ENCODE measurements around the gene ZMYM4.
"Not testable (repeated sequence)": the region's sequence is repeated elsewhere in the genome, so short reads cannot be mapped to it uniquely, and the experiment has no call there.

The ZMYM4 gene

DNA sequence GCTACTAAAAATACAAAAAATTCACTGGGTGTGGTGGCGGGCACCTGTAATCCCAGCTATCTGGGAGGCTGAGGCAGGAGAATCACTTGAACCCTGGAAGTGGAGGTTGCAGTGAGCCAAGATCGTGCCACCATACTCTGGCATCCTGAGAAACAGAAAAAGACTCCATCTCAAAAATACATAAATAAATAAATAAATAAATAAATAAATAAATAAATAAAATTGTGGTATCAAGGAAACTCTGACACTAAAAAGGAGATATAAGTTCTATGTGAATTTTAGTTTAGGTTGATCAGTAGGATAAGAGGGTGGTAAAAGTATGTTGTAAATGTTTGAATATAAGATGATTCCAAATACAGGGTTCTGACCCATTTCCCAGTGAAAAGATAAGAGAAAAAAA is 63.1 kb downstream of the ZMYM4 start:
- not testable (repeated sequence) for DNase-seq

DNA sequence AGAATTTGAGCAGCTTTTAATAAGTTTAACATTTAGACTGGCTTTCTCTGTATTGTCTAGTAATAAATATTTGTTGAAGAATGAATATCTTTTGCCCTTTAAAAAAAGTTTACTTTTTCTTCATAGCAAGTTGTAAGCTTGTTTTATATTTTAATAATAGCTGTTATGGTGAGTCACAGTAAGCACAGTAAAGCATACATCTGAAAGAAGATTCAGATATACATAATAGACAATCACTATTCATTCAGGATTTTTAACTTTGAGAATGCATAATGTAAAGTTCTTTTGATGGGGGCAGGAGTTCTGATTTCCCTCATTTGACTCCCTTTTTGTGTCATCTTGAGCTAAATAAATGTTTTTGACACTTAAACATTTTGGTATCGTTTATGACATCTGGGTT is 66.0 kb downstream of the ZMYM4 start:
- no peak for DNase-seq

DNA sequence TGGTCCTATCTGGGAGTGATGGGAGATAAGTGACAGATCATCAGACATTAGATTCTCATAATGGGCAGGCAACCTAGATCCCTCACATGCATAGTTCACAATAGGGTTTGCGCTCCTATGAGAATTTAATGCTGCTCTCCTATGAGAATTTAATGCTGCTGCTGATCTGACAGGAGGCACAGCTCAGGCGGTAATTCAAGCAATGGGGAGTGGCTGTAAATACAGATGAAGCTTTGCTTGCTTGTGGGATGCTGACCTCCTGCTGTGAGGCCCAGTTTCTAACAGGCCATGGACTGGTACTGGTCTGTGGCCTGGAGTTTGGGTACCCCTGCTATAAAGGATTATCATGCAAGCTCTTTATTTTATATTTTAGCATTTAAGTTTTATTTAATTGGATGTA is 72.0 kb downstream of the ZMYM4 start:
- no peak for DNase-seq

DNA sequence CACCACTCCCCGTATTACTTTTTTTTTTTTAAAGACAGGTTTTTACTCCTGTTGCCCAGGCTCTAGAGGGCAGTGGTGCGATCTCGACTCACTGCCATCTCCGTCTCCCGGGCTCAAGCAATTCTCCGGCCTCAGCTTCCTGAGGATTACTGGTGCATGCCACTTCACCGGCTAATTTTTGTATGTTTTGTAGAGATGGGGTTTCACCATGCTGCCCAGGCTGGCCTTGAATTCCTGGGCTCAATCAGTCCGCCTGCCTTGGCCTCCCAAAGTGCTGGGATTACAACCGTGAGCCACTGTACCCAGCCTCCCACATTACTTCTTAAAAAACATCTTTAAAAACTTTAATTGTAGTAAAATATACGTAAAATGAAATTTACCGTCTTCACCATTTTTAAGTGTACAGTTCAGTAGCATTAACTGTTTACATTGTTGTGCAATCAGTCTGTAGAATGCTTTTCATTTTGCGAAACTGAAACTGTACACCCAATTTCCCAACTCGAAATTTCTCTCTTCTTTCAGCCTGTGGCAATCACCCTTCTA is 77.0 kb downstream of the ZMYM4 start:
- no peak for DNase-seq

DNA sequence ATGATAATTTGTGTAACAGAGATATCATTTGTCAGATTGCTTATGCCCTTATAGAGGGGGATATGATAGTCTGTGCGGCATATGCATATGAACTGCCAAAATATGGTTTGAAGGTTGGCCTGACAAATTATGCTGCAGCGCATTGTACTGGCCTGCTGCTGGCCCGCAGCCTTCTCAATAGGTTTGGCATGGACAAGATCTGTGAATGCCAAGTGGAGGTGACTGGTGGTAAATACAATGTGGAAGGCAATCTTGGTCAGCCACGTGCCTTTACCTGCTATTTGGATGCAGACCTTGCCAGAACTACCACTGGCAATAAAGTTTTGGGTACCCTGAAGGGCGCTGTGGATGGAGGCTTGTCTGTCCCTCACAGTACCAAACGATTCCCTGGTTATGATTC is 82.4 kb downstream of the ZMYM4 start:
- DNase-seq = no peak

DNA sequence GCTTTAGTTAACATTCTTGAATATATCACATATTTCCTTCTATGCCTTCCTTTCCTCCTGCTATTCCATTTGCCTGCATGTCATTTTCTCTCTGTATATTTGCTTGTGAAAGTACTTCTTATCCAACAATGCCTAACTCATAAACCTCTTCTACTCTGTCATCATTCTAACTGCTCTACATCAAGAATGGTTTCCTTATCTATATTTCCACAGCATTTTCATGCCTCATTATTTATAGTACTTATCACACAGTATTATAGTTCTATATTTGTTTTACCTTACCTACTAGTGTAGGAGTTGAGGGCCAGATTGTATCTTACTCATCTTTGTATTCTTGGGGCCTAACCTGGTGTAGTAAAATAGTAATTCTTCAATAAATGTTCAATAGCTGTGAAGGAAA is 91.5 kb downstream of the ZMYM4 start:
- DNase-seq = no peak

DNA sequence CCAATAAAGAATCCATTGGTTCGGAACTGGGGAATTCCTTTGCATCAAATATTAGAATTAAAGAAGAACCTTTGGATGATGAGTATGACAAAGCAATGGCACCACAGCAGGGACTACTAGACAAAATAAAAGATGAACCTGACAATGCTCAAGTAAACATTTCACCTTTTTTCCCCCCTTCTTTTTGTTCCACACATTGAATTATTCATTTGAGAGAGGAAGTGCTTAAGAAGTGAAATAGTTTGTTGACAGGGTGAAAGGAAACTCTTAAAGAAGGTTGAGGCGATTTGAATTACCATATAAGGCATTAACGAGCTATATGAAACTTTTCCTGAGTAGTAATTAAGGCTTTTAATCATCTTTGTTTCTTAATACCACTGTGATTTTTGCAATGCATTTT is 93.1 kb downstream of the ZMYM4 start:
- DNase-seq = no peak

DNA sequence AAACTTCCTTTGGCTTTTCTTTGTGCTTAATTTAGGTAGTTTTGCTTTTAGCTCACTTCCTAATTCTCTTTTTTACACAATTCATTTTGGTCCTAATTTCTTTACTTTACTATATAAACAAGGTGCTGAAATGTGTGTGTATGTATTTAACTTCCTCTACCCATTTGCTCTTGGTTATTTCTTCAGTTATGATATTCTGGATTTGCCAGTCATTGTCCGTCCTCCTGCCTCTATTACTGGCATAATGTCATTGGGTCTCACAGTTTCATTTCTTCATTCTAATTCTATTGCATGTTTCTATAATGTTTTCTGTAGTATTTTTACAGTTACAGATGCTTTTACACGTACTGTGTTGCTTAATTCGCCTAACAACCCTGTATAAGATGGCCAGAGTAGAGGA is 96.2 kb downstream of the ZMYM4 start:
- DNase-seq = no peak

DNA sequence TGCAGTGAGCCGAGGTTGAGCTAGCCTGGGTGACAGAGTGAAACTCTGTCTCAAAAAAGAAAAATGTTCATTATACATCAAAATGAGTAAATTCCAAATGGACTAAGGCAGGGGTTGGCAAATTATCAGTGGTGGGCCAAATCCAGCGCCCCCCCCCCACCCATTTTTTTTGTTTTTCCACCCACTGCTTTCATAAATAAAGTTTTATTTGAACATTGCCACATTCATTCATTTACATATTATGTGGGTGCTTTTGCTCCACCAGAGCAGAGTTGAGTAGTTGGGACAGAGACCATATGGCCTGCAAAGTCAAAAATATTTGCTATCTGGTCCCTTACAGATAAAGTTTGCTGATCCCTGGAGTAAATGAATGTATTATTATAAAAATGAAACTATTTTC is 99.4 kb downstream of the ZMYM4 start:
- no peak for DNase-seq

DNA sequence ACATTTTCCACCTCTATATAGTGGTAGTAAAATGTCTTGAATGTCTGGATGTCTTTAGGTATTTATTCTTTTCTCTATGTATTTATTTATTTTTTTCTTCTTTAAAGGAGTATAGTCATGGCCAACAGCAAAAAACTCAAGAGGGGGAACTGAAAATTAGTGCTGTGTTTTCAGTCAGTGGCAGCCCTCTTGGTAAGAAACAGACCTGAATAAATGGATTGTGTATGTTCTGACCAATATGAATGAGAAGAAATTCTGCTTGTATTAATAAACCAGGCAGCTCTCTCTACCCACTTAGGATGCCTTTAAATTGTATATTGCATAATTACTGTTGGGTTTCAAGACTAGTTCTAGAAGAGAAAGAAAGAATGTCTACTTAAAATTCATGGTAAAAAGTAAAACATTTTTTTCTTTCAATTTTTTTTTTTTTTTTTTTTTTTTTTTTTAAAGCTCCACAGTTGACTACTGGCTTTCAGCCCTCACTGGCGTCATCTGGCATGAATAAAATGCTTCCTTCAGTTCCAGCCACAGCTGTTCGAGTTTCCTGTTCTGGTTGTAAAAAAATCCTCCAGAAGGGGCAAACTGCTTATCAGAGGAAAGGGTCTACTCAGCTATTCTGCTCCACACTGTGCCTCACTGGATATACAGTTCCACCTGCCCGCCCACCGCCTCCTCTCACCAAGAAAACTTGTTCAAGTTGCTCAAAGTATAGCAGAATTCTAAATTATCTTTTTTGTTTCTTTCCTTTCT is 101.6 kb downstream of the ZMYM4 start:
- no peak for DNase-seq

DNA sequence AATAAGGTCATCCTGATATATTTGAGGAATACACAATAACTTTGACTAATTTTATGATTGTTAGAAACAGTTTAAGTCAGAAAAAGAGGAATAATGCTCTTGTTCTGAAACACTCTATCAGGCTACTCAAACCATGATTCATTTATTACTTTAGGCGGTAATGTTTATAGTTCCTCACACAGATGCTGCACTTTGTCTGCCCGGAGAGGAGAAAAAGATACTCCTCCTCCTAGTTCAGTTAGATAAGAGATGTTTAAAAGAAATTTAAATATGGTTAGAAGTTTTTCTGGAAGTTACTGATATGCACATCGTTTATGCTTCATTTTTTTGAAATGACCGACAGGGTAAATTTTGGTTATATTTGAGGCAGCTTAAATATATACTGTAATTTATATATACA is 103.0 kb downstream of the ZMYM4 start:
- no peak for DNase-seq

DNA sequence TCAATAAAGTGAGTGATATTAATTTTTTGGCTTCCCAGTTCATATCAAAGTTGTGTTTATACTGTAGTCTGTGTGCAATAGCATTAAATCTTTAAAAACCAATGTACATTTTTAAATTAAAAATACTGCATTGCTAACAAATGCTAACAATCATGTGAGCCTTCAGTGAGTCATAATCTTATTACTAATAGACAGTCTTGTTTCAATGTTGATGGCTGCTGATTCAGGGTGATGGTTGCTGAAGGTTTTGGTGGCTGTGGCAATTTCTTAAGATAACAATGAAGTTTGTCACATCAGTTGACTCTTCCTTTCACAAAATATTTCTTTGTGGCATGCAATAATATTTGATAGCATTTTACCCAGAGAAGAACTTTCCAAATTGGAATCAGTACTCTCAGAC is 109.0 kb downstream of the ZMYM4 start:
- DNase-seq = no peak

DNA sequence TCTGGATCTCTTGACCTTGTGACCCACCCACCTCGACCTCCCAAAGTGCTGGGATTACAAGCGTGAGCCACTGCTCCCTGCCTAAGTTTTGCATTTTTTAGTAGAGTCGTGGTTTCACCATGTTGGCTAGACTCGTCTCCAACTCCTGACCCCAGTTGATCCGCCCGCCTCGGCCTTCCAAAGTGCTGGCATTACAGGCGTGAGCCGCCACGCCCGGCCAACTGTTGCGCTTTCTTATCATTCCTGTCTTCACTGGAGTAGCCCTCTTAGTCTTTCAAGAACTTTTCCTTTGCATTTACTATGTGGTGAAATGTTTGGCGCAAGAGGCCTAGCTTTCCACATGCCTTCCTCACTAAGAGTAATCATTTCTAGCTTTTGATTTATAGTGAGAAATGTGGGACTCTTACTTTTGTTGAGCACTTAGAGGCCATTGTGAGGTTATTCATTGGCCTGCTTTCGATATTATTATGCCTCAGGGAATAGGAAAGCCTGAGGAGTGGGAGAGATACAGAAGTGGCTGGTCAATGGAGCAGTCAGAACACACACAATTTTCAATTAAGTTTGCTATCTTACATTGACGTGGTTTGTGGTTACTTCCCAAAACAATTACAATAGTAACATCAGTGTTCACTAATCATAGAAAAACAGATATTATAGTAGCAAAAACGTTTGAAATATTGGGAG is 111.0 kb downstream of the ZMYM4 start:
- no peak for DNase-seq

DNA sequence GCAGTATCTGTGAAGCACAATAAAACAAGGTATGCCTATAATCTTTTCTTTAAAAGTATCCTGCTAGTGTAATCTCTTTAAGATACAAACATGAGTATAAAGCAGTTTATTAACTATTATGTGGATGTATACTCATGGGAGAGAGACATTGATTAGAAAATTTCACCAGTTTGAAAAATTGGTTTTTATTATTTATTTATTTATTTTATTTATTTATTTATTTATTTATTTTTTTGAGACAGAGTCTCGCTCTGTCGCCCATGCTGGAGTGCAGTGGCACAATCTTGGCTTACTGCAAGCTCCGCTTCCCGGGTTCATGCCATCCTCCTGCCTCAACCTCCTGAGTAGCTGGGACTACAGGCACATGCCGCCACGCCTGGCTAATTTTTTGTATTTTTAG is 111.6 kb downstream of the ZMYM4 start:
- DNase-seq = not testable (repeated sequence)

DNA sequence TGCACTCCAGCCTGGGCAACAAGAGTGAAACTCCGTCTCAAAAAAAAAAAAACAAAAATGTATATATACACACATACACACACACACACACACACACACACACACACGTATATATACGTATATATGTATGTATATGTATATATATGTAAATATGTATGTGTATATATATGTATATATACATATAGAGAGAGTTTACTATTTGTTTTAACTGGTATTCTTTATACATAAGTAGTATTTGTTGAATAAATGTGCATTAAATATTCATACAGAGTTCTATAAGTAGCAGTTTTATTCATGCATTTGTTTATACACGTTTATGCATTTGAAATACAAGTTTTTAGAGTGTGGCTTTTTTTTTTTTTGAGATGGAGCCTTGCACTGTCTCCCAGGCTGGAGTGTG is 113.6 kb downstream of the ZMYM4 start:
- no peak for DNase-seq

DNA sequence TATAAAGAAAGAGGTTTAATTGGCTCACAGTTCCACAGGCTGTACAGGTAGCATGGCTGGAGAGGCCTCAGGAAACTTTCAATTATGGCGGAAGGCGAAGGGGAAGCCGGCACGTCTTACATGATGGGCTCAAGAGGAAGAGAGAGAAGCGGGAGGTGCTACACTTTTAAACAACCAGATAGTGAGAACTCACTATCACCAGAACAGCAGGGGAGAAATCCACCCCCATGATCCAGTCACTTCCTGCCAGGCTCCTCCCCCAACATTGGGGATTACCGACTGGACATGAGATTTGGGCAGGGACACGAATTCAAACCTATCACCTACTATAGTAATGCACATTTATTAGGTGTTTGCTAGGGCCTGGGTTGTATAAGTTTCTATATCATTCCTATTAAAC is 117.8 kb downstream of the ZMYM4 start:
- no peak for DNase-seq

DNA sequence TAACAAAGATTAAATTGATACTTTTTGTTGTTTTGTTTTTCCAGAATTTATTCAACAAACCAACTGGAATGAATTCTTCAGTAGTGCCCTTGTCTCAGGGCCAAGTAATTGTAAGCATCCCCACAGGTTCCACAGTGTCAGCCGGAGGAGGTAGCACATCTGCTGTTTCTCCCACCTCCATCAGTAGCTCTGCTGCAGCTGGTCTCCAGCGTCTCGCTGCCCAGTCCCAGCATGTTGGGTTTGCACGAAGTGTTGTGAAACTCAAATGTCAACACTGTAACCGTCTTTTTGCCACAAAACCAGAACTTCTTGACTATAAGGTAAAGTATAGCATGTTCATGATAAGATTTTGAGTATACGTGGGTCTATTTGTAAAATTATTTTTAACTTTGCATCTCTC is 118.5 kb downstream of the ZMYM4 start:
- no peak for DNase-seq

DNA sequence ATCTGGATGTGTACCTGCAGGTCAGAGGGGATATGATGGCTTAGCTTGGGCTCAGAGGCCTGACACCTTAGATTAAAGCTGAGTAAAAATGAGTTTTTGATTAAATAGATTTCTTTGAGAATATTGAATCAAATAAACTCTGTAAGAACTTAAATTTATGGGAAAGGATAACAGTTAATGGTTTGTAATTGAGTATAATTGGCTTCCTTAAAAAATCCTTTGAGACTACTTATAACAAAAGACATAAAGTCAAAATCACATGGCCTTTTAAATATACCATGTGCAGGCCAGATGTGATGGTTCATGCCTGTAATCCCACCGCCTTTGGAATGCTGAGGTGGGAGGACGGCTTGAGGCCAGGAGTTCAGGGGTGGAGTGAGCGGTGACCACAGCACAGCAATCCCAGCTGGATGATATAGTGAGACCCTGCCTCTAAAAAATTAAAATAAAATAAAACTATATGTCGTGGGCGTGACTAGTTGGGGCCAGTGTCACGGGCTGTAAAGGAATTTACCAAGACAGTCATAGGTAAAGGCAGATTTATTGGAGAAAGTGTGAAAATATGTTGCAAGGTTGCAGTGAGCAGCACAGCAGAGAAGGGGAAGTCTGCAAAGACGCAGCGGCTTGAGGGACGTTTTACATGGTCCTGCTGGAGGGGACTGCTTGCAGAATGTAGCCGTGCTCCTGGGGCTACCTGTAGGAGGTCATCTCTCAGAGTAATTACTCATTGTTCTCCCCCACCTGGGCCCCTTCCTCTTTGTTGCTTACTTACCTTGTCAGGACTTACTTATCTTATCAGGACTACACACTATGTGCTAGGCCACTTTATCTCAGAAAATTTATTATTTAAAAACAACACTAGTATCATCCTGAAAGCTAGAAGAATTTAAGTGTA is 122.3 kb downstream of the ZMYM4 start:
- DNase-seq = no peak

DNA sequence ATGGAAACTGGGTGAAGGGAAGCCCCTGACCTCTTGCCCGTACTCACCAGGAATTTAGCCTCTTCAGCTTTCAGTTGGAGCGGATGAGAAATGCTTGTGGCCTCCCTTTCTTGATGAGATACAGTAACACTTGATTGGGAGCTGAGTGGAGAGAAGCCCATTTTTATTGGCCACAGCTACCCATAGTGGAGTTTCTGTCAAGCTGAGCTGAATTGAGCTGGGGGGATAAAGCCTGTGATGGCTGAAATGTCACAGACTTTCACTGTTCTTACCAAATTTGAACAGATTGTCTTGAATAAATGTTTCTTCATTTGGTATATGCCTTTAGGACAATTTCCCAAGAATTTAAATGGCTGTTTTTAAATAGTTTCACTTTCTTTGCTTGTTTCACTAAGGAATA is 125.9 kb downstream of the ZMYM4 start:
- no peak for DNase-seq

DNA sequence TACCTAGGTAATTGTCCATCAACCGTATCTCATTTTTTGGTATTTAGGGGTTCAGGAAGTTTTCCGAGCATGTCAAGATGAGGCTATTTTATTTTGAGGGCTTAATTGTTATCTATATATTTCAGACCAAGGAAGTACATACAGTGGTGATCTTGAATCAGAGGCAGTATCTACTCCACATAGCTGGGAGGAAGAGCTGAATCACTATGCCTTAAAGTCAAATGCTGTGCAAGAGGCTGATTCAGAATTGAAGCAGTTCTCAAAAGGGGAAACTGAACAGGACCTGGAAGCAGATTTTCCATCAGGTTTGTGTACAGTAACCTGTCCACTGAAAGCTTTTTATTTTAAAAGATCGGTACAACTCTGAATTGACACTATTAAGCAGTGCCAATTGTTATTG is 130.2 kb downstream of the ZMYM4 start:
- no peak for DNase-seq

DNA sequence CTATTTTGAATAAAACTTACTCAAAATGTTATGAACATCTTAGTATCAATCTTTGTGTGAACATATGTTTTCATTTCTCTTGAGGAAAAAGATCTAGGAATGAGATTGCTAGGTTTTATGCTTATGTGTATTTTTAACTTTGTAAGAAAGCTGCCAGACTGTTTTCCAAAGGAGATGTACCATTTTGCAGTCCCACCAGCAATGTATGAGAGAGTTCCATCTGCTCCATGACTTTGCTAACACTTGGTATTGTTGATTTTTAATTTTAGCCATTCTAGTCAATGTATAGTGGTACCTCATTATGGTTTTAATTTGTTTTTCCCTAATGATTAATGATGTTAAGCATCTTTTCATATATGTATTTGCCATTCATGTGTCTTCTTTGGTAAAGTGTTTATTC is 132.5 kb downstream of the ZMYM4 start:
- no peak for DNase-seq

DNA sequence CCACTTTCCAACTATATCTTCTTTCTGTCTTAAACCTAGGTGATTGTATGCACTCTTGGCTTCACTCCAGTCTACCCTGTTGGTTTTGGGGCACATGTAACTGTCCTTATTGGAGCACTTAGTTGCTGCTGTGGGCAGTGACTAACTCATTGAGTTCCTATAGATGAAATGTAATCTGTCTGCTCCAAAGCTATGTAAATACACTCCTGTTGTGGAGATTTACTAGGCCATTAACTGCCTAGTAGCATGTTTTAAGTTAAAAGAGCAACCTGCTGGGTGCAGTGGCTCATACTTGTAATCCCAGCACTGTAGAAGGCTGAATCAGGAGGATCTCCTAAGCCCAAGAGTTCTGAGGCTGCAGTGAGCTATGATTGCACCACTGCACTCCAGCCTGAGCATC is 137.6 kb downstream of the ZMYM4 start:
- DNase-seq = no peak

DNA sequence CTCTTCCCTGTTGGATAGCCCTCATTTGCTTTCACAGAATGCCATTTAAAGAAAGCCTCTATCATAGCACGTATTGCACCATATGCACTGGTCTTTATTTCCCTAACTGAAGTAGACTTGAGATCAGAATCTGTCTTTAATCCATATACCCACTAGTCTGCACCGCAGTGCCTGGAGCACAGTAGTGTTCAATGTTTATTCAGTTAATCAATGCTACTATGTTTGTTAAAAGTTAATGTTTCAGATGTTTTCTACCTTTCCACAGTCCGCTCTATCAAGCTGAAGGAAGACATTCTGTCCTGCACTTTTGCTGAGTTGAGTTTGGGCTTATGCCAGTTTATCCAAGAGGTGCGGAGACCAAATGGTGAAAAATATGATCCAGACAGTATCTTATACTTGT is 139.2 kb downstream of the ZMYM4 start:
- no peak for DNase-seq

DNA sequence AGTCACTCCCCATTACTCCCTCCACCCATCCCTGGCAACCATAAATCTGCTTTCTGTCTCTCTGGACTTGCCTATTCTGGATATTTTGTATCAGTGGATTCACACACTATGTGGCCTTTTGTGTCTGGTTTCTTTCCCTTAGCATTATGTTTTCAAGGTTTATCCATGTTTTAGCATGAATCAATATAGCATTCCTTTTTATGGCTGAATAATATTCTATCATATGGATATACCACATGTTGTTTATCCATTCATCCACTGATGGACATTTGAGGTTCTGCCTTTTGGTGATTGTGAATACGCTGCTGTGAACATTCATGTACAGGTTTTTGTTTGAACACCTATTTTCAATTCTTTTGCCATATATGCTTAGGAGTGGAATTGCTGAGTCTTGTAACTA is 140.4 kb downstream of the ZMYM4 start:
- DNase-seq = no peak
